Tibial nerve (tissue), 4 donors: ENCODE measurements around the gene P2RX5.

Experiments used
- EP300 ChIP-seq, 2 donors: sonication (generic); formaldehyde crosslinking; IDR thresholded peaks; one replicate each; pipeline ENCODE4 v1.6.1; 2017; ENCODE audit warnings: antibody characterized with exemption in 2 of 2, mild to moderate bottlenecking in 1 of 2
- TF ChIP-seq, protein P1 (sequence below), 5 experiments: fragments of 200-600 bp in 3 of 5; fragments of 450-650 bp in 2 of 5; sonication (generic) in 3 of 5; IDR thresholded peaks; one replicate each; pipeline ENCODE4 v1.5.1; 2016 to 2019; ENCODE audit warnings: antibody characterized with exemption in 5 of 5, mild to moderate bottlenecking in 3 of 5, moderate library complexity in 2 of 5

DNA sequence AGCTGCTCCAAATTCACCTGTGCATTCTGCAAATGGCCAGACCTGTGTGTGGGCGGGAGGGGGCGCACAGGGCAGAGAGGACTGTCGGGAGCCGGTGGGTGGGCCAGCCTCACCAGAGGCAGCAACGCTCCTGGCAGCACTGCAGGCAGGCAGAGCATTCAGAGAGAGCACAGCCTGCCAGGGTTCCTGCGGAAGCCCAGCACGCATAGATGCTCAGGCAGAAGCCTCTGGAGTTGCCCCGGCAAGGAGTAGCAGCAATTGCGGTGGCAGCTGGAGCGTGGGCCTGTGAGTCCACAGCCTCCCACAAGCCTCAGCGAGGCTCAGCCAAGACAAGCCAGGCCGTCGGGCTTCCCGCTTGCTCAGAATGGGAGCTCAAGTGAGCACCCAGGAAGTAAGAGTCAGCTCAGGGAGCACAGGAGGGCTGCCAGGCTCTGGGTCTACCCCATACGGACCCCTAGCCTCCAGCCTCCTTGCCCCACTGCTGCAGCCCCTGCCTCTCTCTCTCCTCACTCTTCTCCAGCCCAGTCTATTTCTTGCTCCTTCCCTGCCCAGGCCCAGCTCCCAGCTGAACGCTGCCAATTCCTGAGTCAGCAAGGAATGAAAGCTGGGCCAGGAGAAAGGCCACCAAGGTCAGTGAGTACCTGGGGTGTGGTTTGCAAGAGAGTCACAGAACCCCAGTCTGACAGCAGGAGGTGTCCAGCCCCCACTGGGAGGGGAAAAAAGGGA is 17.7 kb downstream of the P2RX5 start:
- TF ChIP-seq, protein P1, sequence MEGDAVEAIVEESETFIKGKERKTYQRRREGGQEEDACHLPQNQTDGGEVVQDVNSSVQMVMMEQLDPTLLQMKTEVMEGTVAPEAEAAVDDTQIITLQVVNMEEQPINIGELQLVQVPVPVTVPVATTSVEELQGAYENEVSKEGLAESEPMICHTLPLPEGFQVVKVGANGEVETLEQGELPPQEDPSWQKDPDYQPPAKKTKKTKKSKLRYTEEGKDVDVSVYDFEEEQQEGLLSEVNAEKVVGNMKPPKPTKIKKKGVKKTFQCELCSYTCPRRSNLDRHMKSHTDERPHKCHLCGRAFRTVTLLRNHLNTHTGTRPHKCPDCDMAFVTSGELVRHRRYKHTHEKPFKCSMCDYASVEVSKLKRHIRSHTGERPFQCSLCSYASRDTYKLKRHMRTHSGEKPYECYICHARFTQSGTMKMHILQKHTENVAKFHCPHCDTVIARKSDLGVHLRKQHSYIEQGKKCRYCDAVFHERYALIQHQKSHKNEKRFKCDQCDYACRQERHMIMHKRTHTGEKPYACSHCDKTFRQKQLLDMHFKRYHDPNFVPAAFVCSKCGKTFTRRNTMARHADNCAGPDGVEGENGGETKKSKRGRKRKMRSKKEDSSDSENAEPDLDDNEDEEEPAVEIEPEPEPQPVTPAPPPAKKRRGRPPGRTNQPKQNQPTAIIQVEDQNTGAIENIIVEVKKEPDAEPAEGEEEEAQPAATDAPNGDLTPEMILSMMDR (IDR thresholded peaks at IDR 0.05): no peak
- no peak for TF ChIP-seq EP300 (IDR thresholded peaks at IDR 0.05)
